ENCODE data around the gene AGBL4.

- TF ChIP-seq CTCF (IDR thresholded peaks at IDR 0.05) (no peak), POLR2A (IDR thresholded peaks at IDR 0.05) (no peak)
These were observed 1086.0 kb downstream of the AGBL4 start for GRCh38 chr1:48937732-48938131.

Data from heart left ventricle (tissue), 13 donors.